GM19043 (cell line): Measurements from ENCODE around the gene SHC2.
"Not testable (repeated sequence)": the region's sequence is repeated elsewhere in the genome, so short reads cannot be mapped to it uniquely, and the experiment has no call there.

ENCODE experiments used
- ATAC-seq: cut with Tn5 transposase; IDR thresholded peaks from one replicate; pipeline ENCODE4 v1.9.1; 2021; ENCODE audit warnings: low read depth; ENCODE audit not compliant: unreplicated experiment

The SHC2 gene

DNA sequence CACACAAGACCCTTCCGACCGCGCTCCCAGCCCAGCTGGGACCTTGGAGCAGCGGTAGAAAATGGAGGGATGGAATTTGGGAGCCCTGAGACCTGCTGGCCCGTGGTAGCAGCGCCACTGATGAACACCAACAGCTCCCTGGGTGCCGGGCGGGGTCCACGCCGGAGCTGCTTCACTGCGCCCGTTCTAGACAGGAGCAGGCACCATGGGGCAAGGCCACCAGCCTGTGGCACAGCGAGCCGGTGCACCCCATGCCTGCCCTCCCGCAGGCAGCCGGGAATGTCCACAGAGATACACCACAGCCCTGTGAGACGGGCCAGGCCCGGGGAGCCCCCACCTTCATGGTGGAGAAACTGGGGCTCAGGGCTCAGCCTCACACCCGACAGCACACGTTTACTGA, 9.9 kb upstream of the SHC2 start:
- ATAC-seq, result no peak

DNA sequence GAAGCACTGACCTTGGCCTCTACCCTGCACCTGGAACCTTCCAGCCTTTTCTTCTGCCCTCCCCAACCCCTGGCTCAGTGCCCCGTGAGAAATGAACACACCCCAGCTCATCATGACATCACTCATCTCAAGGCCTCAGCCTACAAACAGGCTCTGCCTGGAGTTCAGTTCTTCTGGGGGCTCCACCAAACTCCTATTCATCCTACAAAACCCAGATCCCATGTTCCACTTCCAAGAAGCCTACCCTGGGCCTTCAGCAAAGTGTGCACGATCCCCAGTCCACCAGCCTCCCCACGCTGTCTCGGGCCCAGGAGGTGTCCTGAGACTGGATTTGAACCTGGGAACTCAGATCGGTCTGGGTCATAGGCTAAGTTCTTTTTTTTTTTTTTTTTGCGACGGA, 9.0 kb upstream of the SHC2 start:
- no peak for ATAC-seq

DNA sequence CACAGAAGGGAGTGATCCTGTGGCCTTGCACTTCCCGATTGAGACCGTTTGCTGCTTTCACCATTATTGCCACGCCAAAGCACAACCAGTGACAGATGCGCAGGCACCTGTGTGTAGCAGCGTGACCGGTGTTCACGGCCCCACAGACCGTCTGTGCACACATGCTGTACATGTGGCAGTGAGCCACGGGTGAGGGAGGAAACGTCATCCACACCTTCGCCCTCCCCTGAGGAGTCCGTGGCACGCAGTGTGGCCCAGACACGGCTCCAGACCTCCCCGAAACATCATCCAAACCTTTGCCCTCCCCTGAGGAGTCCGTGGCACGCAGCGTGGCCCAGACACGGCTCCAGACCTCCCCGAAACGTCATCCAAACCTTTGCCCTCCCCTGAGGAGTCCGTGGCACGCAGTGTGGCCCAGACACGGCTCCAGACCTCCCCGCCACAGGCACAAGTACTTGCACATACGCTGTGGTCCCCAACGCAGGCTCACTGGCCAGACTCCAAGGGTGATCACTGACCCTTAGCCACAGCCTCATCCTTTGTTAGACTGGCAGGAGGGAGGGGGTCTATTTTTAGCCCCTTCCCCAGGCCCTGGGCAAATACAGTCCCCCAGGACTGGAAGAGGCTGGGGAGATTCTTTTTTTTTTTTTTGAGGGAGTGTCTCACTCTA, 7.9 kb upstream of the SHC2 start:
- ATAC-seq, result no peak

DNA sequence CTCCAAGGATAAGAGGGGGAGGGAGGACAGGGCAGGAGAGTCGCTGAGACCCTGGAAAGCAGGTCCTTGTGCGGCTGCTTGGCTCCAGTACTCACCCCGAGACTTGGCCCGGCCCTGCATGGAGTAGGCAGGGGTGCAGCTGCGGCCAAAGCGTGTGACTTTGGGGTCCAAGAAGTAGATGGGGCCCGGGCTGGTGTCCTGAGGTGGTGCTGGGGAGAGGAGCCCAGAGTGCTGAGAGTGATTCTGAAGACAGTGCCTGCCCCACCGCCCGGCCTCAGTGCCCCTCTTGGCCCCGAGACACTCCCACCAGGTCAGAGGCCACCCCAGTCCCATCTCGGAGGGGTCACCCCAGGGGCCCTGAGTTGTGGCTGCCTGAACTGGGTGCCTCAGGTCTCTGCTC, 6.7 kb upstream of the SHC2 start:
- no peak for ATAC-seq

DNA sequence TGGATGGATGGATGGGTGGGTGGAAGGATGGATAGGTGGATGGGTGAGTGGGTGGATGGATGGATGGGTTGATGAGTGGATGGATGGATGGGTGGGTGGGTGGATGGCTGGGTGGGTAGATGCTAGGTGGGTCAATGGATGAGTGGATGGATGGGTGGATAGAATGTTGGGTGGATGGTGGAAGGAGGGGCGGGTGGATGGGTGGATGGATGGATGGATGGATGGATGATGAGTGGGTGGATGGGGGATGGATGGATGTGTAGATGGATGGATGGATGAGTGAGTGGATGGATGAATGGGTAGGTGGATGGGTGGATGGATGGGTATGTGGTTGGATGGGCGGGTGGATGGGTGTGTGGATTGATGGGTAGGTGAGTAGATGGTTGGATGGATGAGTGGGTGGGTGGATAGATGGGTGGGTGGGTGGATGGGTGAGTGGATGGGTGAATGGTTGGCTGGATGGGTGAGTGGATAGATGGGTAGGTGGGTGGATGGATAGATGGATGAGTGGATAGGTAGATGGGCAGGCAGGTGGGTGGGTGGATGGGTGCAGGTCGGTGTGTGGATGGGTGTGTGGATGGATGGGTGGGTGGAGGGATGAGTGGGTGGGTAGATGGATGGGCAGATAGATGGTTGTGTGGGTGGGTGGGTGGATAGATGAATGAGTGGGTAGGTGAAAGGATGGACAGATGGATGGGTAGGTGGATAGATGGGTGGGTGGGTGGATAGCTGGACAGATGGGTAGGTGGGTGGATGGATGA, 4.4 kb upstream of the SHC2 start:
- ATAC-seq, result no peak

DNA sequence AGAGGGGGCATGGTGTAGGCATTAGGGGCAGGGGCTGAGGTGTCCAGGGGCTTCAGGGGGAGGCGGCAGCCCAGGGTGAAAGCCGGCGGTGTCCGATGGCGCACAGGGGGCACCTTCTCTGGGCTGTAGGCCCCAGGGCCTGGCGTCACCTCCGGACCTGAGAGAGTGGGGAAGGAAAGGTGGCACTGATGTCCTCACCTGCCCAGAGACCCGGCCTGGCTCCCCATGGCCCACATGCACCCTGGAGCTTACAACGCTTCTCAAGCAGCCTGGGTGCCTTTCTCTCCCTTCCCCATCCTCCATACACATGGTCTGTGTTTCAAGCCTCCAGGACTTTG, 3.3 kb upstream of the SHC2 start:
- no peak for ATAC-seq

DNA sequence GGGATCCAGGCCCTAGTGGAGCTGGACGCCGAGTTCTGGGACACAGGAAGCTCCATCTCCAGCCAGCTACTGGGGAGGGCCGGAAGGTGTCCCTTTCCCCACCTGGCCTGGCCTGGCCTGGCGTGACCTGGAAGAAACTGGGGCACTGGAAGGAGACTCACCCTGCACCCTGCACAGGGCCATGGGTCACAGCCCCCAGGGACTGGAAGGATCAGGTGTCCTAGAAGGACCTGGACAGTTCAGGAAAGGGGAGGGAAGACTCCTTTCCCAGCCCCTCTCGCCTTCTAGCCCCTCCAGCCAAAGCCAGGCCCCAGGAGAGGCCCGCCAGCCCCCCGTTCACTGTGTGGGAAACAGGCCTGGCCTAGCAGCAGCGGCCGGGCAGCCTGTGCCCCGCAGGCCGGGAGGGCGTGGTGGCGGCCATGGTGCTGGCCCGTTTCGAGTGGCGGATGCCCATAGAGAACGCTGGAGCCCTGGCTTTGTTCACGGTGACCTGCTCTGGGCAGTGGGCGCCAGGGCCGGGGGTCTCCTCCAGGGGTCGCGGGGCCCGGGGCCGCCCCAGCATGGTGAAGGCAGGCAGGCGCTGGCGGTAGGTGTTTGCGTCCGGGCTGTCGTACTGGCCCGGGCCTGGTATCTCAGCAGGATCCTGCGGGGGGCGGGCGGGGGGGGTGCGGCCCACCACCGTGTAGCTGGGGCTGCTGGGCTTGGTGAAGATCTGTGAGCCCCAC, 2.8 kb upstream of the SHC2 start:
- ATAC-seq, result no peak

DNA sequence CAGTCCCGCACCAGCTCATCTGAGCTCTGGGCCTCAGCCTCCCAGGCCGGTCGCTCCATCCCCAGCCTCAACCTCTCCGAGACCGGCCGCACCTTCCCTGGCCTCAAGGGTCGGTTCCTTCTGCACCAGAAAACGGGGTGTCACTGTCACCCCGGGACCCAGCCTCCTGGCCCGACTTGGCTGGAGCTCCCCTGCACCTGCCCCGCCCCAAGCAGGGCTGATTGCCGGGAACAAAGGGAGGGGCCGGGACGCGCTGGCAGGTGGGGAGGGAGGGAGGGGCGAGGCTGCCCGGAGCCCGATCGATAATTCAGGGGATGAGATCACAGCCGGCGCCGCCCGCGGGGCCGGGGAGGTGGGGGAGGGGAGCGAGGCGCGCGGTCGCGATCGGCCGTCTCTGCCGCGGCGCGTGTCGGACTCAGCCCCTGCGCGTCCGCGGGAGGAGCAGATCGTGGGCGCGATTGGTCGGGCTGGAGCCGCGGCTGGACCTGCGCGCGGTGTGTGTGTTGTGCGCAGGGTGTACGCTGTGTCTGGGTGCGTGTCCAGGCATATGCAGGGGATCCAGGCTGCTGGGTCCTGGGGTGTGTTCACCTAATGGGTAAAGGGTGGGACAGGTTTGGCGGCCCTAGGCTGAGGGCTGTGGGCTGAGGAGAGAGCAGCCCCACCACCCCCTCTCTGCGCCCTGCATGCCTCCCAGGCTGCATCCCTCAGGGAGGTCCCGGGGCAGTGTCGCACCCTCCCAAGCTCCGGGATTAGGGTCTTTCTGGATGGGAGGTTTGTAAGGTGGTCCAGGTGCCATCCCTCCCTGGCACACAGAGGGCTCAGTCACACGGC, 1.1 kb upstream of the SHC2 start:
- no peak for ATAC-seq

DNA sequence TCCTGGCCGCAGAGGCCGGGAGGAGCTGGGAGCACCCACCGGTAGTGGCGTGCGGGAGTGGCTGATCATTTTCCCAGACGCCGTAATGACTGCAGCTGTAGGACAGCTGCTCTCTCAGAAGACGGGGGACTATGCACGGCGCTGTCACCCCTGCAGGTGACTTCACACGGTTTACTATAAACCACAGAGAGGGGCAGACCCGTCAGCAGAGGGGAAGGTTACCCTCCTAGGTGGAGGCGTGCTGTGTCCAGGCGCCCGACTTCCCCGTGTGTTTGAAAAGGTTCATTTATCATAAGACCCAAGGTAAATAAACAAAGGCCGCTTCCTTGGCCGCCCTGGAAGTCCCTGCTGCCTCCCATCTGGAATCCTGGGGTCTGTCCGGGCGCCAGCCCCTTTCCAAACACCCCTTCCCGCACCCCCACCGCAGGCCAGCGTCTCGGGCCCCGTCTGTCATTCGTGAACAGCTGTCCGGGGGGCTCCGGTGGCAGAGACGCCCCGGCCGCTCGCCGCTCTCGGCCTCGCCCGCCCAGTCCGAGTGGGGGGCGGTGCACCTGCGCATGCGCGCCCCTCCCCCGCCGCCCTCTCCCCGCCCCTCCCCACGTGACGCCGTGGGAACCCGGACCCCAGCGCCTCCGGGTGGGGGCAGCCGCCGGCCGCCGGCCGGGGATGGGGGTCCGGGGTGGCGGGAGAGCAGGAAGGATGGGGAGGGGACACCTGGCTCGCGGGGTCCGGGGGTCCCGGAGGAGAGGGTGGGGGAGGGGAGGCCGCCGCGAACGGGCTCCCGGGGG, 915 bp downstream of the SHC2 start:
- no peak for ATAC-seq

DNA sequence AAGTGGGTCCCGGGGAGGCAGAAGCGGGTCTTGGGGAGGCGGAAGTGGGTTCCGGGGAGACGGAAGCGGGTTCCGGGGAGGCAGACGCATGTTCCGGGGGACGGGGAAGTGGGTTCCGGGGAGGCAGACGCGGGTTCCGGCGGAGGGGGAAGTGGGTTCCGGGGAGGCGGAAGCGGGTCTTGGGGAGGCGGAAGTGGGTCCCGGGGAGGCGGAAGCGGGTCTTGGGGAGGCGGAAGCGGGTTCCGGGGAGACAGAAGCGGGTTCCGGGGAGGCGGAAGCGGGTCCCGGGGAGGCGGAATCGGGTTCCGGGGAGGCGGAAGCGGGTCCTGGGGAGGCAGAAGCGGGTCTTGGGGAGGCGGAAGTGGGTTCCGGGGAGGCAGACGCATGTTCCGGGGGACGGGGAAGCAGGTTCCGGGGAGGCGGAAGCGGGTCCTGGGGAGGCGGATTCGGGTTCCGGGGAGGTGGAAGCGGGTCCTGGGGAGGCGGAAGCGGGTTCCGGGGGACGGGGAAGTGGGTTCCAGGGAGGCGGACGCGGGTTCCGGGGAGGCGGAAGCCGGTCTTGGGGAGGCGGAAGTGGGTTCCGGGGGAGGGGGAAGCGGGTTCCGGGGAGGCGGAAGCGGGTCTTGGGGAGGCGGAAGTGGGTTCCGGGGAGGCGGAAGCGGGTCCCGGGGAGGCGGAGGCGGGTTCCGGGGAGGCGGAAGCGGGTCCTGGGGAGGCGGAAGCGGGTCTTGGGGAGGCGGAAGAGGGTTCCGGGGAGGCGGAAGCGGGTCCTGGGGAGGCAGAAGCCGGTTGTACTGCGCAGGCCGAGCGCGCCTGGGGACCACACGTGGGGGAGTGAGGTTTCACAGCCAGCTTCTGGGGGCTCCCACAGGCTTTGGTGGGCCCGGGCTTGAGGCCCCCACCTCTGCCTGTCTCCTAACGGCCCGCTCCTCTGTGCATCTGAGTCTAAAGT, 2.5 kb downstream of the SHC2 start:
- no peak for ATAC-seq

DNA sequence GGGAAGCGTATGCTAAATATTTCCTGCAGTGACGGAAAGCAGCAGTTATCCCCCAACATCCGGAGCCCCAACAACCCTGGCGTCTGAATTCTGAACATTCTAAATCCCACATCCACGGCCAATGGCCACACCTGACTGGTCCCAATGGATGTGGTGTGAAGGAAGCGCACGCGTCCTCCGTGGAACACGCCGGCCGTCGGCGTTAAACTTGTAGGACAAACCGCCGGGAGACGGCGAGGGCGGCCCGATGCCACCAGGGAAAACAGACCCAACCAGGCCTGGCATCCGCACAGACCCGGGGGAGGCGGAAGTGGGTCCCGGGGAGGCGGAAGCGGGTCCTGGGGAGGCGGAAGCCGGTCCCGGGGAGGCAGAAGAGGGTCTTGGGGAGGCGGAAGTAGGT, 3.2 kb downstream of the SHC2 start:
- ATAC-seq, result no peak

DNA sequence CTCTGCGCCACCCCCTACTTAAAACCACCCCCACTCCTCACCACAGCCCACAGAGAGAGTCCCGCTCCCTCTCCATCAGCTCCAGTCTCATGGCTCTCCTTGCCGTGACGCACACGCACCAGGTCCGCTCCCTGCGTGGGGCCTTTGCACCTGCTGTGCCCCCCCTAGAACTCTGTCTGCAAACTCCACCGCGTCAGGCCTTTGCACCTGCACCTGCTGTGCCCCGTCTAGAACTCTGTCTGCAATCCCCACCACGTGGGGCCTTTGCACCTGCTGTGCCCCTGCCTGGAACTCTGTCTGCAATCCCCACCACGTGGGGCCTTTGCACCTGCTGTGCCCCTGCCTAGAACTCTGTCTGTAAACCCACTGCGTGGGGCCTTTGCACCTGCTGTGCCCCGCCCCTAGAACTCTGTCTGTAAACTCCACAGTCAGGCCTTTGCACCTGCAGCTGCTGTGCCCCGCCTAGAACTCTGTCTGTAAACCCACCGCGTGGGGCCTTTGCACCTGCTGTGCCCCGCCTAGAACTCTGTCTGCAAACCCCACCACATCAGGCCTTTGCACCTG, 4.2 kb downstream of the SHC2 start:
- ATAC-seq, result no peak

DNA sequence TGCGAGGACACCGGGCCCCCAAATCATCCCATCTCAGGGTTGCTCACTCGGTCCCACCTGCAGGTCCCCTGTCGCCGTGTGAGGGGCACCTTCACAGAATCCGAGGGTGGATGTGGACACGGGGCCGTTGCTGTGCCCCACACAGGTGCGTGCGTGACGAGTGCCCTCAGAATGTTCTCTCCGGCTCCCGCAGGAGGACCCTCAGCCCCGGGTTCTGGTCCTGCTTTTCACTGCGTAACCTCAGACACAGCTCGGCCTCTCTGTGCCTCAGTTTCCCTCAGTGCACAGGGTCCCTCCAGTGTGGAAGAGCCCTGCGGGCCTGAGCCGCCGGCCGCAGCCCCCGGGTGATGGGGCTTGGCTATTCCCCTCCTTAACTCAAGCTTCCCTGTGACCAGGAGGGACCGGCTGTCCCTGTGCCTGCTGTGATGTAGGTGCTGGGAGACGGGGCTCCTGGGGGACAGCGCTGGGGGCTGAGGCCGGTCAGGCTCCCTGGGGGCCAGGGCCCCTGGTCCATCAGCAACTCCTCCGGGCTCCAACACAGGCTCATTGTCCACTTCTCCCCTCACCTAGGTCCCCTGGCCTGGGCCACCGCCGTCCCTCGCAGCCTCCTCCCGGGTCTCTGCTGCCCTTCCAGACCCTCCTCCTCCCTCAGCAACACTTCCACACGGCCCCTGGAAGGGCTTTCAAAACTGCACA, 4.8 kb downstream of the SHC2 start:
- ATAC-seq, result no peak

DNA sequence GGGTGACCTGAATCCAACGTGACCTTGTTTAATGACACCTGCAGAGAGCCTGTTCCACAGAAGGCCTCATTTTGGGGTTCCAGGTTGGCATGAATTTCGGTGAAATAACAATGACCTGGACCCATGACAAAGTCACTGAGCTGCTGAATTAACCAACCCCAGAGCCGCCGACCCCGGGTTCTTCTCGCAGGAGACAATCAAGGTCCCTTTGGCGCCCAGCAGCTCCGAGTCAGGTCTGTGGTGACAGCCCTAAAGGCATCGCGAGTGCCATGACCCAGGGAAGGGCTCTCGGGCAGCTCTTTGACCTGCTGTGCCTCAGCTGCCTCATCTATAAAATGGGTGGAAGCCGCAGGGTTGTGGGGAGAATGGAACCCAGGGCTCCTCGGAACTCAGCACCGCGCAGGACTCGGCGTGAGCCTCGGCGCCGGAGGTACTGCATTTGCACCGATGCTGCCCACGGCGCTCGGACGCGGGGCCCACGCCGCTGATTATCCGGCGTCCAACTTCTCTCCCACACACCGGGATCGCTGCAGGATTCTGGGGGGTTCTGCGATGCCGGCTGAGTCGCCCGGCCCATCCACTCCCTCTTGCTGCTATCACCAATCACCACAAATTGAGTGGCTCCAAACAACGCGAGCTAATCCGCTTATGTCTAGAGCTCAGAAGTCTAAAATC, 5.7 kb downstream of the SHC2 start:
- ATAC-seq, result no peak

DNA sequence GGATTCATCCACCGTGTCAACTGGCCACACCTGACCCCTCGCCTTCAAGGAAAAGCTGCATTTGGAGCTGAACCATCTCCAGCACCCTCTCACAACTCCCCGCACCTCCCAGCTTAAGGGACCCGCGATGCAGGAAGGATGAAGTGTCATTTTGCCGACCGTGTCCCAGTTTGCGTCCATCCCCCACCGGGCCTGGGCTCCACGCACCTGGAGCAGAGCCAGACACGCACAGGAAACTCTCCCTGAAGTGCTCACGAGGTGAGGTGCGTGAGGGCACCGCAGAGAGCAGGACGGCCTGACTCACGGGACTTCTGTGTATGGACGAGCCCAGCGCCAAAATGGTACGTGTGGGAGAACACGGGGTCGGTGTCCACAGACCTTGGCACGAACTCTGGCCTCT, 7.2 kb downstream of the SHC2 start:
- no peak for ATAC-seq

DNA sequence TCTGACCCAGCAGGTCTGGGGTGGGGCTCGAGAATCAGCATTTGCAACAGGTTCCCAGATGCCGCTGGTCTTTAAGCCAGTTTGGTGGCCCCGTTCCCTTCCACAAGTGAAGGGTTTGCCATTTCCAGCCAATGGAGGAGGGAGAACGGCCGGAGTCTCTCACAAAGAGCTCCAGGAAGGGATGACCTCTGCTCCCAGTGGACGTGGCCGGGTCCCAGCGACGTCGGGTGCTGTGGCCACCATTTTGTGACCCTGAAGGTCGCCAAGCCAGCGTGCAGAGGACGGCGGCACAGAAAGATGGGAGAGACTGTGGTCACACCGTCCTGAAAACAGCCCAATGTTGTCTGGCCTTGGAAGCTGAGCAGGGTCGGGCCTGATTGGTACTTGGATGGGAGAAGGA, 8.0 kb downstream of the SHC2 start:
- ATAC-seq, result no peak

DNA sequence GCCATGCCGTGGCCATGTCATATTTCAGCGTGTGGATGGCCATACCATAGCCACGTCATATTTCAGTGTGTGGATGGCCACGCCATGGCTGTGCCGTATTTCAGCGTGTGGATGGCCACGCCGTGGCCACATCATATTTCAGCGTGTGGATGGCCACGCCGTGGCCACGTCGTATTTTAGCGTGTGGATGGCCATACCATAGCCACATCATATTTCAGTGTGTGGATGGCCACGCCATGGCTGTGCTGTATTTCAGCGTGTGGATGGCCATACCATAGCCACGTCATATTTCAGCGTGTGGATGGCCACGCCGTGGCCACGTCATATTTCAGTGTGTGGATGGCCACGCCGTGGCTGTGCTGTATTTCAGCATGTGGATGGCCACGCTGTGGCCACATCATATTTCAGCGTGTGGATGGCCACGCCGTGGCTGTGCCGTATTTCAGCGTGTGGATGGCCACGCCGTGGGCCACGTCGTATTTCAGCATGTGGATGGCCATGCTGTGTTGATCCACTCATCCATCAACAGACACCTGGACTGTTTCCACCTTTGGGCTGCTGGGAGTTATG, 9.8 kb downstream of the SHC2 start:
- not testable (repeated sequence) for ATAC-seq
